DMS 273 (cell line): ENCODE data around the gene SPATA33.
"Not testable (repeated sequence)": the region's sequence is repeated elsewhere in the genome, so short reads cannot be mapped to it uniquely, and the experiment has no call there.

ENCODE experiments used
- DNase-seq: peaks from one replicate; lab custom pipeline; 2025; ENCODE audit not compliant: unreplicated experiment; lab: John Stamatoyannopoulos, UW

The SPATA33 gene

GRCh38 chr16:89691231-89691985 lies 33.8 kb downstream of the SPATA33 start:
- DNase-seq, result no peak

- no peak for DNase-seq
Observed at GRCh38 chr16:89691986-89692569, 34.4 kb downstream of the SPATA33 start.

GRCh38 chr16:89693289-89693731 lies 35.7 kb downstream of the SPATA33 start:
- no peak for DNase-seq

- no peak for DNase-seq
Observed at GRCh38 chr16:89693931-89694783, 36.5 kb downstream of the SPATA33 start.

GRCh38 chr16:89694784-89695085 lies 37.1 kb downstream of the SPATA33 start:
- DNase-seq, result not testable (repeated sequence)

GRCh38 chr16:89695086-89695874 lies 37.6 kb downstream of the SPATA33 start:
- DNase-seq, result no peak

- DNase-seq, result no peak
Observed at GRCh38 chr16:89695875-89696669, 38.4 kb downstream of the SPATA33 start.

- DNase-seq, result no peak
Observed at GRCh38 chr16:89696670-89697128, 39.1 kb downstream of the SPATA33 start.

GRCh38 chr16:89697161-89697615 lies 39.6 kb downstream of the SPATA33 start:
- peak; percentile 84 for DNase-seq

- peak; percentile 77 for DNase-seq
Observed at GRCh38 chr16:89697616-89698331, 40.1 kb downstream of the SPATA33 start.

GRCh38 chr16:89698717-89699116 lies 41.1 kb downstream of the SPATA33 start:
- not testable (repeated sequence) for DNase-seq

GRCh38 chr16:89699629-89700099 lies 42.0 kb downstream of the SPATA33 start:
- not testable (repeated sequence) for DNase-seq

- DNase-seq, result peak; percentile 99
Observed at GRCh38 chr16:89700100-89700648, 42.5 kb downstream of the SPATA33 start.

GRCh38 chr16:89700649-89701424 lies 43.2 kb downstream of the SPATA33 start:
- peak; percentile 82 for DNase-seq

GRCh38 chr16:89701425-89702406 lies 44.1 kb downstream of the SPATA33 start, which contains the start of gene SPATA2L:
TSS of gene SPATA2L (minus strand) at chr16:89701705. CDS start at chr16:89701232, 473 bp downstream.
- DNase-seq, result peak; percentile 97

- peak; percentile 47 for DNase-seq
Observed at GRCh38 chr16:89704281-89704680, 46.6 kb downstream of the SPATA33 start.

GRCh38 chr16:89705006-89705405 lies 47.4 kb downstream of the SPATA33 start:
- DNase-seq, result no peak
